Mesenchymal stem cell (in vitro differentiated cells and primary cell): ENCODE measurements around the gene FBXO33.

Experiments used
- DNase-seq: peaks from one replicate; pipeline ENCODE4 v3.0.0-alpha.2; 2013
- H2AFZ ChIP-seq: one replicate; pipeline ENCODE4 v1.6.1; 2013; ENCODE audit warnings: low read depth, mild to moderate bottlenecking, control low read depth, inconsistent platforms, low read length, moderate library complexity
- H2AK5ac ChIP-seq: 2 replicates; pipeline ENCODE4 v1.6.1; 2013; ENCODE audit warnings: low read length, moderate library complexity, mild to moderate bottlenecking, inconsistent platforms; ENCODE audit not compliant: severe bottlenecking
- H2BK120ac ChIP-seq: one replicate; pipeline ENCODE4 v1.6.1; 2013; ENCODE audit warnings: low read depth, mild to moderate bottlenecking, inconsistent platforms, low read length, moderate library complexity
- H2BK12ac ChIP-seq, 2 experiments: one replicate each; pipeline ENCODE4 v1.6.1; 2013; ENCODE audit warnings: inconsistent platforms in 2 of 2, low read length in 2 of 2, mild to moderate bottlenecking in 2 of 2, moderate library complexity in 2 of 2, control low read depth in 1 of 2
- H2BK15ac ChIP-seq: one replicate; pipeline ENCODE4 v1.6.1; 2013; ENCODE audit warnings: mild to moderate bottlenecking, low read depth, inconsistent platforms; ENCODE audit not compliant: poor library complexity, severe bottlenecking
- H2BK5ac ChIP-seq: 2 replicates; pipeline ENCODE4 v1.6.1; 2013; ENCODE audit warnings: low read depth, mild to moderate bottlenecking, low read length, control low read depth, inconsistent platforms; ENCODE audit not compliant: poor library complexity, severe bottlenecking
- H3K14ac ChIP-seq, 2 experiments: one replicate each; pipeline ENCODE4 v1.6.1; 2013; ENCODE audit warnings: inconsistent platforms in 2 of 2, low read length in 2 of 2, control low read depth in 1 of 2, mild to moderate bottlenecking in 1 of 2, moderate library complexity in 1 of 2
- H3K18ac ChIP-seq, 2 experiments: one replicate each; pipeline ENCODE4 v1.6.1; 2013; ENCODE audit warnings: inconsistent platforms in 2 of 2, low read length in 2 of 2, control low read depth in 1 of 2, low read depth in 1 of 2, mild to moderate bottlenecking in 1 of 2
- H3K23ac ChIP-seq, 2 experiments: one replicate each; pipeline ENCODE4 v1.6.1; 2013; ENCODE audit warnings: inconsistent platforms in 2 of 2, low read length in 2 of 2, mild to moderate bottlenecking in 2 of 2, moderate library complexity in 2 of 2, control low read depth in 1 of 2
- H3K27ac ChIP-seq: 2 replicates; pipeline ENCODE4 v1.5.1; 2013; ENCODE audit warnings: mild to moderate bottlenecking, moderate library complexity, low read length, control low read depth, inconsistent platforms; ENCODE audit not compliant: poor library complexity, severe bottlenecking
- H3K27me3 ChIP-seq, 2 experiments: 2 replicates each; pipeline versions ENCODE4 v1.6.1 to v1.7.0; 2013; ENCODE audit warnings: low read length in 2 of 2, mild to moderate bottlenecking in 2 of 2, moderate library complexity in 2 of 2, control low read depth in 1 of 2, inconsistent platforms in 1 of 2; ENCODE audit not compliant: control insufficient read depth in 1 of 2, insufficient read depth in 1 of 2
- H3K36me3 ChIP-seq, 2 experiments: 2 replicates each; pipeline versions ENCODE4 v1.6.1 to v1.7.0; 2013; ENCODE audit warnings: low read length in 2 of 2, control low read depth in 1 of 2, inconsistent platforms in 1 of 2, low read depth in 1 of 2, mild to moderate bottlenecking in 1 of 2; ENCODE audit not compliant: insufficient read depth in 2 of 2, control insufficient read depth in 1 of 2
- H3K4ac ChIP-seq, 2 experiments: one replicate each; pipeline ENCODE4 v1.6.1; 2013; ENCODE audit warnings: inconsistent platforms in 2 of 2, low read length in 2 of 2, mild to moderate bottlenecking in 2 of 2, moderate library complexity in 2 of 2, control low read depth in 1 of 2, low read depth in 1 of 2
- H3K4me1 ChIP-seq: 2 replicates; pipeline ENCODE4 v1.6.1; 2013; ENCODE audit warnings: low read depth, low read length, control low read depth; ENCODE audit not compliant: control insufficient read depth, insufficient read depth
- H3K4me2 ChIP-seq: 2 replicates; pipeline ENCODE4 v1.6.1; 2013; ENCODE audit warnings: low read length, mild to moderate bottlenecking, inconsistent platforms; ENCODE audit not compliant: poor library complexity, severe bottlenecking
- H3K4me3 ChIP-seq, 2 experiments: 2 replicates each; pipeline versions ENCODE4 v1.5.1 to v1.7.0; 2013; ENCODE audit warnings: low read length in 2 of 2, mild to moderate bottlenecking in 2 of 2, control low read depth in 1 of 2, low read depth in 1 of 2; ENCODE audit not compliant: insufficient read depth in 1 of 2
- H3K79me1 ChIP-seq: replicated peaks from 2 replicates; pipeline ENCODE4 v1.6.1; 2013; ENCODE audit warnings: mild to moderate bottlenecking, control low read depth, low read length, inconsistent platforms; ENCODE audit not compliant: poor library complexity, severe bottlenecking
- H3K9ac ChIP-seq: 2 replicates; pipeline ENCODE4 v1.7.0; 2013; ENCODE audit warnings: mild to moderate bottlenecking, low read length, moderate library complexity
- H3K9me3 ChIP-seq: 2 replicates; pipeline ENCODE4 v1.7.0; 2013; ENCODE audit warnings: mild to moderate bottlenecking, low read length; ENCODE audit not compliant: control insufficient read depth
- H4K8ac ChIP-seq: one replicate; pipeline ENCODE4 v1.6.1; 2013; ENCODE audit warnings: inconsistent platforms, mild to moderate bottlenecking, low read length, moderate library complexity
- H4K91ac ChIP-seq: one replicate; pipeline ENCODE4 v1.6.1; 2013; ENCODE audit warnings: mild to moderate bottlenecking, low read length, inconsistent platforms
- WGBS: methylation state at CpG from one replicate; pipeline ENCODE4 v1.1.7; 2013; ENCODE audit warnings: mixed read lengths; 5-methylcytosine and 5-hydroxymethylcytosine counted together

FBXO33 gene

GRCh38 chr14:39452680-39453079 lies 20.4 kb upstream of the FBXO33 start:
- H3K4me2 ChIP-seq, result no peak overlapping the region
- H3K23ac ChIP-seq, result no peak overlapping the region
- H2BK120ac ChIP-seq, result no peak overlapping the region
- no peaks in the 10 kb centered on the region for H3K27me3 ChIP-seq
- H3K9ac ChIP-seq, result no peak overlapping the region
- no peak overlapping the region for H3K4me3 ChIP-seq
- H2AFZ ChIP-seq, result no peak overlapping the region
- no peak overlapping the region for H4K91ac ChIP-seq
- no peak for DNase-seq
- H3K79me1 ChIP-seq, result no peaks in the 10 kb centered on the region
- H3K27ac ChIP-seq, result no peak overlapping the region
- WGBS, result 88% methylated on average over 2 of the region's 2 CpGs
- H2BK12ac ChIP-seq, result no peak overlapping the region
- H4K8ac ChIP-seq, result no peak overlapping the region
- H3K9me3 ChIP-seq, result no peaks in the 10 kb centered on the region
- no peak overlapping the region for H3K18ac ChIP-seq
- H2AK5ac ChIP-seq, result no peak overlapping the region
- H3K36me3 ChIP-seq, result no peaks in the 10 kb centered on the region
- no peak overlapping the region for H2BK15ac ChIP-seq
- no peak overlapping the region for H3K4ac ChIP-seq
- no peaks in the 10 kb centered on the region for H3K4me1 ChIP-seq
- H3K14ac ChIP-seq, result no peak overlapping the region
- H2BK5ac ChIP-seq, result no peak overlapping the region

GRCh38 chr14:39451811-39452210 lies 19.6 kb upstream of the FBXO33 start:
- Histone ChIP-seq H3K4me2 (no peak overlapping the region), H2BK12ac (no peak overlapping the region), H2BK120ac (no peak overlapping the region), H2BK5ac (no peak overlapping the region), H3K36me3 (no peaks in the 10 kb centered on the region), H3K14ac (no peak overlapping the region), H3K4me1 (no peaks in the 10 kb centered on the region), H4K8ac (no peak overlapping the region), H3K27ac (no peak overlapping the region), H3K18ac (no peak overlapping the region), H2BK15ac (no peak overlapping the region), H3K23ac (no peak overlapping the region), H3K27me3 (no peaks in the 10 kb centered on the region), H3K9ac (no peak overlapping the region), H2AK5ac (no peak overlapping the region), H3K4me3 (no peak overlapping the region), H3K4ac (no peak overlapping the region), H3K9me3 (no peaks in the 10 kb centered on the region), H3K79me1 (no peaks in the 10 kb centered on the region), H2AFZ (no peak overlapping the region), H4K91ac (no peak overlapping the region)
- no peak for DNase-seq
- WGBS, result 90% methylated on average over 1 of the region's 2 CpGs

- Histone ChIP-seq H3K9me3 (no peaks in the 10 kb centered on the region), H3K4me3 (no peak overlapping the region), H2BK5ac (no peak overlapping the region), H3K18ac (no peak overlapping the region), H2AK5ac (no peak overlapping the region), H3K27me3 (no peaks in the 10 kb centered on the region), H3K4ac (no peak overlapping the region), H2BK120ac (no peak overlapping the region), H3K14ac (no peak overlapping the region), H2AFZ (no peak overlapping the region), H4K8ac (peak overlapping the region; percentile 60), H3K9ac (no peak overlapping the region), H3K27ac (no peak overlapping the region), H3K4me2 (no peak overlapping the region), H3K23ac (no peak overlapping the region), H2BK12ac (no peak overlapping the region), H4K91ac (no peak overlapping the region), H2BK15ac (no peak overlapping the region), H3K79me1 (peaks cover 1% of the 10 kb centered on the region), H3K36me3 (peaks cover 0 to 2% of the 10 kb centered on the region in 2 experiments), H3K4me1 (no peaks in the 10 kb centered on the region)
- no peak for DNase-seq
- 87% methylated on average over 4 of the region's 4 CpGs for WGBS
Observed at GRCh38 chr14:39447175-39447661, 15.0 kb upstream of the FBXO33 start.

GRCh38 chr14:39446131-39446744 lies 14.0 kb upstream of the FBXO33 start:
- no peak overlapping the region for H3K18ac ChIP-seq
- H3K23ac ChIP-seq, result no peak overlapping the region
- H3K4me3 ChIP-seq, result no peak overlapping the region
- no peaks in the 10 kb centered on the region for H3K9me3 ChIP-seq
- no peak overlapping the region for H3K14ac ChIP-seq
- H3K27ac ChIP-seq, result no peak overlapping the region
- H3K4me1 ChIP-seq, result peaks cover 2% of the 10 kb centered on the region
- no peak overlapping the region for H4K8ac ChIP-seq
- no peak overlapping the region for H2BK15ac ChIP-seq
- no peak overlapping the region for H2BK120ac ChIP-seq
- no peak overlapping the region for H2BK5ac ChIP-seq
- 100% methylated on average over 1 of the region's 1 CpG for WGBS
- no peak overlapping the region for H3K4ac ChIP-seq
- no peak overlapping the region for H2AFZ ChIP-seq
- no peak overlapping the region for H2BK12ac ChIP-seq
- no peak overlapping the region for H4K91ac ChIP-seq
- no peaks in the 10 kb centered on the region for H3K27me3 ChIP-seq
- peaks cover 0 to 7% of the 10 kb centered on the region in 2 experiments for H3K36me3 ChIP-seq
- DNase-seq, result no peak
- H3K4me2 ChIP-seq, result no peak overlapping the region
- H2AK5ac ChIP-seq, result no peak overlapping the region
- no peak overlapping the region for H3K9ac ChIP-seq
- H3K79me1 ChIP-seq, result peaks cover 6% of the 10 kb centered on the region
